Chondrocyte (in vitro differentiated cells): ENCODE measurements around the gene C3orf70. TPM values are rescaled to one million over a fixed set of nuclear protein-coding genes. Genes with fewer than 3 reads are reported as not detected.

ENCODE experiments used
- DNase-seq: peaks from one replicate; pipeline ENCODE4 v3.0.0; 2021; ENCODE audit warnings: mixed read lengths, low spot score
- H3K27ac Mint-ChIP-seq: one replicate; pipeline ENCODE4 v1.8.0; 2021; ENCODE audit warnings: mild to moderate bottlenecking, moderate library complexity, mixed read lengths; ENCODE audit not compliant: unreplicated experiment
- H3K27me3 Mint-ChIP-seq: 2 replicates; pipeline ENCODE4 v1.8.0; 2021; ENCODE audit warnings: low read depth, mixed read lengths
- H3K36me3 Mint-ChIP-seq: 2 replicates; pipeline ENCODE4 v1.8.0; 2021; ENCODE audit warnings: low read depth, mixed read lengths
- H3K4me1 Mint-ChIP-seq: 2 replicates; pipeline ENCODE4 v1.8.0; 2021; ENCODE audit warnings: low read depth, mild to moderate bottlenecking, mixed read lengths
- H3K4me3 Mint-ChIP-seq: one replicate; pipeline ENCODE4 v1.8.0; 2021; ENCODE audit warnings: mild to moderate bottlenecking, moderate library complexity, mixed read lengths; ENCODE audit not compliant: unreplicated experiment
- H3K9me3 Mint-ChIP-seq: 2 replicates; pipeline ENCODE4 v1.8.0; 2021; ENCODE audit warnings: low read depth, mixed read lengths
- total RNA-seq: library from RNA; stranded (reverse); gene quantifications from 3 replicates; pipeline ENCODE4 v1.2.1, GENCODE V29; 2021
- TF ChIP-seq, protein P1 (sequence below): fragments of 200-600 bp; sonication (generic); IDR thresholded peaks from 2 replicates; pipeline ENCODE4 v1.5.0; 2021; ENCODE audit warnings: antibody characterized with exemption, mild to moderate bottlenecking, moderate library complexity

Gene C3orf70
- total RNA-seq, 1 donor from 2014 or later, result 27.7 TPM

GRCh38 chr3:185082149-185082548, 70.7 kb downstream of the C3orf70 start:
- Mint-ChIP-seq H3K36me3 (peaks cover 14% of the 10 kb centered on the region), H3K27me3 (no peaks in the 10 kb centered on the region), H3K9me3 (no peaks in the 10 kb centered on the region), H3K27ac (no peak overlapping the region), H3K4me1 (peaks cover 9% of the 10 kb centered on the region), H3K4me3 (no peak overlapping the region)
- DNase-seq, result no peak
- TF ChIP-seq, protein P1, sequence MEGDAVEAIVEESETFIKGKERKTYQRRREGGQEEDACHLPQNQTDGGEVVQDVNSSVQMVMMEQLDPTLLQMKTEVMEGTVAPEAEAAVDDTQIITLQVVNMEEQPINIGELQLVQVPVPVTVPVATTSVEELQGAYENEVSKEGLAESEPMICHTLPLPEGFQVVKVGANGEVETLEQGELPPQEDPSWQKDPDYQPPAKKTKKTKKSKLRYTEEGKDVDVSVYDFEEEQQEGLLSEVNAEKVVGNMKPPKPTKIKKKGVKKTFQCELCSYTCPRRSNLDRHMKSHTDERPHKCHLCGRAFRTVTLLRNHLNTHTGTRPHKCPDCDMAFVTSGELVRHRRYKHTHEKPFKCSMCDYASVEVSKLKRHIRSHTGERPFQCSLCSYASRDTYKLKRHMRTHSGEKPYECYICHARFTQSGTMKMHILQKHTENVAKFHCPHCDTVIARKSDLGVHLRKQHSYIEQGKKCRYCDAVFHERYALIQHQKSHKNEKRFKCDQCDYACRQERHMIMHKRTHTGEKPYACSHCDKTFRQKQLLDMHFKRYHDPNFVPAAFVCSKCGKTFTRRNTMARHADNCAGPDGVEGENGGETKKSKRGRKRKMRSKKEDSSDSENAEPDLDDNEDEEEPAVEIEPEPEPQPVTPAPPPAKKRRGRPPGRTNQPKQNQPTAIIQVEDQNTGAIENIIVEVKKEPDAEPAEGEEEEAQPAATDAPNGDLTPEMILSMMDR, result no peak

GRCh38 chr3:185081521-185081920, 71.3 kb downstream of the C3orf70 start:
- TF ChIP-seq, protein P1, result no peak
- H3K9me3 Mint-ChIP-seq, result no peaks in the 10 kb centered on the region
- H3K27ac Mint-ChIP-seq, result peak overlapping the region; percentile 33
- no peaks in the 10 kb centered on the region for H3K27me3 Mint-ChIP-seq
- H3K4me1 Mint-ChIP-seq, result peaks cover 9% of the 10 kb centered on the region
- H3K4me3 Mint-ChIP-seq, result no peak overlapping the region
- H3K36me3 Mint-ChIP-seq, result peaks cover 17% of the 10 kb centered on the region
- no peak for DNase-seq

- peaks cover 9% of the 10 kb centered on the region for H3K4me1 Mint-ChIP-seq
- TF ChIP-seq, protein P1, result no peak
- no peak for DNase-seq
- no peak overlapping the region for H3K27ac Mint-ChIP-seq
- no peaks in the 10 kb centered on the region for H3K9me3 Mint-ChIP-seq
- H3K27me3 Mint-ChIP-seq, result no peaks in the 10 kb centered on the region
- H3K36me3 Mint-ChIP-seq, result peaks cover 22% of the 10 kb centered on the region
- H3K4me3 Mint-ChIP-seq, result no peak overlapping the region
Measured at GRCh38 chr3:185079625-185080024, 73.2 kb downstream of the C3orf70 start.

DNA sequence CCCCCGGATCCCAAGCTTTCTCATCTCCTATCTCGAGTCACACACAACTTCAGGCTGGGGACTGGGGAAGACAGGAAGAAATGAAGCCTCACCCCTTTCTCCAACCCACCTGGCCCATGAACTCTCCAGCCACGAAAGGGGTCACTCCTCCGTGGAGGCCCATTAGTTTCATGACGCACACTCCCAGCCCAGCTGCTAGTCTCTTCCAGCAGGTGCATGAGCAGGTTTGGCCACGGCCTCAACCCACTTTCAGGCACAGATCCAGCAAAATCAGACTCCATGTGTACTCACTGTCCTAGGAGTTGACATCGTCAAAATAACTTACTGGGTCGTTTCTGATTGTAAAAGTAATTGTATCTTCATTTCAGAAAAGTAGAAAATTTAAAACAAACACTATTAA, 76.6 kb downstream of the C3orf70 start:
- Mint-ChIP-seq H3K27me3 (no peaks in the 10 kb centered on the region), H3K4me3 (no peak overlapping the region), H3K27ac (no peak overlapping the region), H3K4me1 (peaks cover 5% of the 10 kb centered on the region), H3K36me3 (peaks cover 10% of the 10 kb centered on the region), H3K9me3 (no peaks in the 10 kb centered on the region)
- DNase-seq, result no peak
- TF ChIP-seq, protein P1, result no peak

GRCh38 chr3:185075547-185075946, 77.3 kb downstream of the C3orf70 start:
- no peak overlapping the region for H3K27ac Mint-ChIP-seq
- no peaks in the 10 kb centered on the region for H3K27me3 Mint-ChIP-seq
- DNase-seq, result no peak
- TF ChIP-seq, protein P1, result no peak
- H3K4me3 Mint-ChIP-seq, result no peak overlapping the region
- no peaks in the 10 kb centered on the region for H3K9me3 Mint-ChIP-seq
- H3K4me1 Mint-ChIP-seq, result peaks cover 7% of the 10 kb centered on the region
- peaks cover 8% of the 10 kb centered on the region for H3K36me3 Mint-ChIP-seq
